Neural progenitor cell (in vitro differentiated cells): ENCODE measurements around the gene DMAC2. TPM values are rescaled to one million over a fixed set of nuclear protein-coding genes. Genes with fewer than 3 reads are reported as not detected.
"Not testable (repeated sequence)": the region's sequence is repeated elsewhere in the genome, so short reads cannot be mapped to it uniquely, and the experiment has no call there.

ENCODE experiments used
- DNase-seq: peaks from one replicate; pipeline ENCODE4 v3.0.0-alpha.2; 2016; ENCODE audit warnings: low spot score
- H2AFZ ChIP-seq: fragments of 200-600 bp; sonication (generic); replicated peaks from 2 replicates; pipeline ENCODE4 v1.6.1; 2016; ENCODE audit warnings: antibody characterized with exemption
- H3F3A ChIP-seq: fragments of 200-600 bp; sonication (generic); 2 replicates; pipeline ENCODE4 v1.6.1; 2016; ENCODE audit warnings: antibody characterized with exemption, low read depth
- H3K27ac ChIP-seq: fragments of 200-600 bp; sonication (generic); 2 replicates; pipeline ENCODE4 v1.5.1; 2016; ENCODE audit warnings: mild to moderate bottlenecking
- H3K27me3 ChIP-seq: fragments of 200-600 bp; sonication (generic); 2 replicates; pipeline ENCODE4 v1.6.1; 2016; ENCODE audit warnings: mild to moderate bottlenecking, moderate library complexity
- H3K36me3 ChIP-seq: fragments of 200-600 bp; sonication (generic); 2 replicates; pipeline ENCODE4 v1.5.1; 2016
- H3K4me1 ChIP-seq: fragments of 200-600 bp; sonication (generic); 2 replicates; pipeline ENCODE4 v1.6.1; 2016; ENCODE audit warnings: mixed run types
- H3K4me2 ChIP-seq: fragments of 200-600 bp; sonication (generic); 2 replicates; pipeline ENCODE4 v1.6.1; 2016
- H3K4me3 ChIP-seq: fragments of 200-600 bp; sonication (generic); 2 replicates; pipeline ENCODE4 v1.5.1; 2016
- H3K79me2 ChIP-seq: fragments of 200-600 bp; sonication (generic); 2 replicates; pipeline ENCODE4 v1.6.1; 2016; ENCODE audit warnings: low read depth
- H3K9ac ChIP-seq: fragments of 200-600 bp; sonication (generic); 2 replicates; pipeline ENCODE4 v1.6.1; 2016
- H3K9me3 ChIP-seq: fragments of 200-600 bp; sonication (generic); 2 replicates; pipeline ENCODE4 v1.5.1; 2016; ENCODE audit warnings: low read depth
- H4K20me1 ChIP-seq: fragments of 200-600 bp; sonication (generic); 2 replicates; pipeline ENCODE4 v1.6.1; 2016; ENCODE audit warnings: low read depth
- H3K27ac Mint-ChIP-seq: 3 replicates; pipeline ENCODE4 v1.8.0; 2021; ENCODE audit warnings: mixed read lengths
- H3K27me3 Mint-ChIP-seq: 2 replicates; pipeline ENCODE4 v1.8.0; 2022; ENCODE audit warnings: low read depth, mild to moderate bottlenecking, inconsistent platforms, moderate library complexity, mixed read lengths; ENCODE audit not compliant: insufficient read depth
- H3K36me3 Mint-ChIP-seq: 3 replicates; pipeline ENCODE4 v1.8.0; 2021; ENCODE audit warnings: mixed read lengths
- H3K4me1 Mint-ChIP-seq: 3 replicates; pipeline ENCODE4 v1.8.0; 2021; ENCODE audit warnings: mixed read lengths
- H3K4me3 Mint-ChIP-seq: 3 replicates; pipeline ENCODE4 v1.8.0; 2021; ENCODE audit warnings: mild to moderate bottlenecking, moderate library complexity, mixed read lengths
- H3K9me3 Mint-ChIP-seq: 3 replicates; pipeline ENCODE4 v1.8.0; 2020; ENCODE audit warnings: mixed read lengths
- EZH2 ChIP-seq: fragments of 200-600 bp; sonication (generic); IDR thresholded peaks from 2 replicates; pipeline ENCODE4 v1.6.1; 2017; ENCODE audit warnings: antibody characterized with exemption, mild to moderate bottlenecking, moderate library complexity
- EZH2phosphoT487 ChIP-seq: fragments of 200-600 bp; sonication (generic); IDR thresholded peaks from 2 replicates; pipeline ENCODE4 v1.6.1; 2017; ENCODE audit warnings: antibody characterized with exemption
- total RNA-seq: library from RNA; depleted of rRNA; stranded (reverse); fragments of >200 nt; gene quantifications from 2 replicates; pipeline ENCODE4 v1.2.3, GENCODE V29; 2015; ENCODE audit warnings: low replicate concordance
- TF ChIP-seq, protein P1 (sequence below): fragments of 200-600 bp; sonication (generic); IDR thresholded peaks from 2 replicates; pipeline ENCODE4 v1.5.1; 2017; ENCODE audit warnings: antibody characterized with exemption, mild to moderate bottlenecking

DMAC2 gene
- total RNA-seq, 1 donor from 2014 or later, result 39.8 TPM

DNA sequence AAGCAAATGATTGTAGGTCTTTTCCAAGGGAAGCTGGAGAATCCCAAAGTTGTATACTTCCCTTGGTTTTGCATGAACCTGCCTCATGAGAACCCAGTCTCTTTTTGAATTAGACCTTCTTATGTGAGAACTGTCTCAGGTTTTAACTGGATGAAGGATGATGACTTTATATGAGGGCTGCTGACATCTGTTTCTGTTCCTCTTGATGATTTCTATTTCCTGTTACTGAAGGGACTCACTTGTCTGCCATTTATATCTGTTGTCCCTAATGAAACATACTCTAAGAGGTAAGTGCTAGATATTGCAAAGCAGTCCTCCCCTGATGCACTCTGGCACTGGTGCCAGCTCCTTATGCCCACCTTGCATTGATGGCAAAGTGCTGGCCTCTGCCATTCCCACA is 36.9 kb upstream of the DMAC2 start:
- no peak overlapping the region for H3K4me2 ChIP-seq
- Mint-ChIP-seq H3K9me3 (peaks cover 2% of the 10 kb centered on the region), H3K4me3 (no peak overlapping the region), H3K36me3 (no peaks in the 10 kb centered on the region), H3K27me3 (peaks cover 15% of the 10 kb centered on the region), H3K4me1 (no peaks in the 10 kb centered on the region), H3K27ac (no peak overlapping the region)
- H2AFZ ChIP-seq, result no peak overlapping the region
- H3K27ac ChIP-seq, result no peak overlapping the region
- no peaks in the 10 kb centered on the region for H3K36me3 ChIP-seq
- no peaks in the 10 kb centered on the region for H3K27me3 ChIP-seq
- H4K20me1 ChIP-seq, result no peaks in the 10 kb centered on the region
- peaks cover 3% of the 10 kb centered on the region for H3K9me3 ChIP-seq
- H3F3A ChIP-seq, result no peaks in the 10 kb centered on the region
- no peak for TF ChIP-seq EZH2
- TF ChIP-seq EZH2phosphoT487, result no peak
- TF ChIP-seq, protein P1, sequence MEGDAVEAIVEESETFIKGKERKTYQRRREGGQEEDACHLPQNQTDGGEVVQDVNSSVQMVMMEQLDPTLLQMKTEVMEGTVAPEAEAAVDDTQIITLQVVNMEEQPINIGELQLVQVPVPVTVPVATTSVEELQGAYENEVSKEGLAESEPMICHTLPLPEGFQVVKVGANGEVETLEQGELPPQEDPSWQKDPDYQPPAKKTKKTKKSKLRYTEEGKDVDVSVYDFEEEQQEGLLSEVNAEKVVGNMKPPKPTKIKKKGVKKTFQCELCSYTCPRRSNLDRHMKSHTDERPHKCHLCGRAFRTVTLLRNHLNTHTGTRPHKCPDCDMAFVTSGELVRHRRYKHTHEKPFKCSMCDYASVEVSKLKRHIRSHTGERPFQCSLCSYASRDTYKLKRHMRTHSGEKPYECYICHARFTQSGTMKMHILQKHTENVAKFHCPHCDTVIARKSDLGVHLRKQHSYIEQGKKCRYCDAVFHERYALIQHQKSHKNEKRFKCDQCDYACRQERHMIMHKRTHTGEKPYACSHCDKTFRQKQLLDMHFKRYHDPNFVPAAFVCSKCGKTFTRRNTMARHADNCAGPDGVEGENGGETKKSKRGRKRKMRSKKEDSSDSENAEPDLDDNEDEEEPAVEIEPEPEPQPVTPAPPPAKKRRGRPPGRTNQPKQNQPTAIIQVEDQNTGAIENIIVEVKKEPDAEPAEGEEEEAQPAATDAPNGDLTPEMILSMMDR, result no peak
- no peak for DNase-seq
- H3K4me3 ChIP-seq, result no peak overlapping the region
- no peaks in the 10 kb centered on the region for H3K4me1 ChIP-seq
- no peak overlapping the region for H3K9ac ChIP-seq
- no peaks in the 10 kb centered on the region for H3K79me2 ChIP-seq

DNA sequence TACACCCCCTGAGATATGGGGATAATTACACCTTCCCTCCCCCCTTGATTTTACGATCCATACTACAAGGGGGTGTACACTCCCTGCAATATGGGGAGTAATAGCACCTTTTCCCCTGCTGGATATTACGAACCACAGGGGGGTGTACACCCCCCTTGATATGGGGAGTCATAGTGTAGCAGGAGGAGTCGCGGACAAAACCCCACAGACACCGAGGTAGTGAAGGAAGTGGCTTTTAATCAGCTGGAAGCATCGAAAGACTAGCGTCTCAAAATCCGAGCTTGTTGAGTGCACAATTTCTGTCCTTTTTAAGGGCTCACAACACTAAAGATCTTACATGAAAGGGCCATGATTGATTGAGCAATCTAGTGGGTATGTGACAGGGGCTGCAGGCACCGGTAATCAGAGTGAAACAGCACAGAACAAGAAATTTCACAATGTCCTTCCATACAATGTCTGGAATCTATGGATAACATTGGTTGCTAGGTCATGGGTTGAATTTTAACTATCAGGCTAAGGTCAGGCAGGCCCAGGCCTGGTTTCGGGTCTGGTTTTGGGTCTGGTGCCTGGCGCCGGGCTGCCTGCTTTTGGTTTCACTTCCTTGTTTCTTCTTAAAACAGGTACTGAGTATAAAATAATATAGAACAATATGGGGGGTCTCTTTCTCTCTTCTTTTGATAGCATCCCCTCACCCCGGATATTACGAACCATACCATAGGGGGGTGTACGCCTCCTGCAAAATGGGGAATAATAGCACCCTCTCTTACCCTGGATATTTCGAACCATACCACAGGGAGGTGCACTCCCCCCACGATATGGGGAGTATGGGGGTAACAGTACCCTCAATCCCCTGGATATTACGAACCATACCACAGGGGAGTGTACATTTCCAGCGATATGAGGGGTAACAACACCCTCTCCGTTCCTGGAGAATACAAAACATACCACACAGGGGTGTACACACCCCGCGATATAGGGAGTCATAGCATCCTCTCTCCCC is 23.8 kb upstream of the DMAC2 start:
- not testable (repeated sequence) for H2AFZ ChIP-seq, H3K79me2 ChIP-seq, H3K9ac ChIP-seq, DNase-seq, H3K4me1 ChIP-seq, H3K9me3 ChIP-seq, H3F3A ChIP-seq, H3K4me3 Mint-ChIP-seq, H3K27me3 ChIP-seq, H3K4me3 ChIP-seq, H4K20me1 ChIP-seq, H3K36me3 ChIP-seq, H3K4me1 Mint-ChIP-seq, H3K9me3 Mint-ChIP-seq, H3K4me2 ChIP-seq, H3K27ac ChIP-seq, H3K36me3 Mint-ChIP-seq, H3K27ac Mint-ChIP-seq
- H3K27me3 Mint-ChIP-seq, result peaks cover 21% of the 10 kb centered on the region

DNA sequence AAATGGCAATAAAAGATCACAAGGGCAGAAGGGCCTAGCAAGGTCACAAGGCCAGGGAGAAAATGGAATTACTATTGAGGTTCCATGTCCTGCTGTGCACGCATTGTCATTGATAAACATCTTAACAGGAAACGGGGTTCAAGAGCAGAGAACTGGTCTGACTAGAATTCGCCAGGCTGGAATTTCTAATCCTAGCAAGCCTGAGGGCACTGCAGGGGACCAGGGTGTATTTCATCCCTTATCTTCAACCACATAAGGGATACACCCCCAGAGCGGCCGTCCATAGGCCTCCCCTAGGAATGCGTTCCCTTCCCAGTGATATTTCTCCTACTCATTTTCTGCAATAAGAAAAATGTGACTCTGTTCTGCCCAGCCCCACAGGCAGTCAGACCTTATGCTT is 22.8 kb upstream of the DMAC2 start:
- H3K9me3 Mint-ChIP-seq, result peaks cover 5% of the 10 kb centered on the region
- H3K27me3 ChIP-seq, result no peaks in the 10 kb centered on the region
- no peak overlapping the region for H3K27ac Mint-ChIP-seq

More for the DNA sequence above, 22.8 kb upstream of the DMAC2 start:
- no peak overlapping the region for H3K4me3 ChIP-seq
- no peak overlapping the region for H3K9ac ChIP-seq
- H3F3A ChIP-seq, result no peaks in the 10 kb centered on the region
- Mint-ChIP-seq H3K36me3 (no peaks in the 10 kb centered on the region), H3K4me1 (no peaks in the 10 kb centered on the region), H3K4me3 (no peak overlapping the region), H3K27me3 (peaks cover 19% of the 10 kb centered on the region)
- H3K9me3 ChIP-seq, result no peaks in the 10 kb centered on the region
- TF ChIP-seq EZH2phosphoT487 (no peak), EZH2 (no peak)
- TF ChIP-seq, protein P1, result no peak
- no peak overlapping the region for H2AFZ ChIP-seq
- no peak overlapping the region for H3K27ac ChIP-seq
- no peaks in the 10 kb centered on the region for H3K4me1 ChIP-seq
- DNase-seq, result no peak
- no peaks in the 10 kb centered on the region for H4K20me1 ChIP-seq
- no peaks in the 10 kb centered on the region for H3K36me3 ChIP-seq
- no peaks in the 10 kb centered on the region for H3K79me2 ChIP-seq
- no peak overlapping the region for H3K4me2 ChIP-seq
